Neural cell (in vitro differentiated cells): ENCODE results near the gene SH3RF3. TPM values are rescaled to one million over a fixed set of nuclear protein-coding genes. Genes with fewer than 3 reads are reported as not detected.

Source experiments
- H2AFZ ChIP-seq: fragments of 200-600, 300-800 bp; sonication (generic), shearing (Covaris generic); 2 replicates; pipeline ENCODE4 v1.6.0; 2014; ENCODE audit warnings: low read depth, mild to moderate bottlenecking, antibody characterized with exemption, low read length, moderate library complexity
- H3F3A ChIP-seq: fragments of 200-600 bp; shearing (Covaris generic); 2 replicates; pipeline ENCODE4 v1.6.1; 2016; ENCODE audit warnings: mild to moderate bottlenecking, moderate library complexity, mixed read lengths, antibody characterized with exemption, low read length; ENCODE audit not compliant: insufficient read depth, poor library complexity, severe bottlenecking
- H3K27ac ChIP-seq: fragments of 200-600, 300-800 bp; sonication (generic), shearing (Covaris generic); 2 replicates; pipeline ENCODE4 v1.5.1; 2014; ENCODE audit warnings: mild to moderate bottlenecking, low read length, moderate library complexity
- H3K27me3 ChIP-seq: fragments of 300-800, 200-600 bp; sonication (generic), shearing (Covaris generic); 2 replicates; pipeline ENCODE4 v1.6.0; 2014; ENCODE audit warnings: mild to moderate bottlenecking, low read depth, low read length, moderate library complexity; ENCODE audit not compliant: insufficient read depth
- H3K36me3 ChIP-seq: fragments of 300-800, 200-600 bp; sonication (generic), shearing (Covaris generic); 2 replicates; pipeline ENCODE4 v1.5.1; 2014; ENCODE audit warnings: mild to moderate bottlenecking, antibody characterized with exemption, low read length, moderate library complexity; ENCODE audit not compliant: insufficient read depth
- H3K4me2 ChIP-seq: fragments of 300-800, 200-600 bp; sonication (generic), shearing (Covaris generic); 2 replicates; pipeline ENCODE4 v1.6.0; 2014; ENCODE audit warnings: mild to moderate bottlenecking, low read length
- H3K4me3 ChIP-seq: fragments of 300-800, 200-600 bp; sonication (generic), shearing (Covaris generic); 2 replicates; pipeline ENCODE4 v1.5.1; 2014; ENCODE audit warnings: mild to moderate bottlenecking, low read length, moderate library complexity
- H3K79me2 ChIP-seq: fragments of 200-600 bp; shearing (Covaris generic); replicated peaks from 2 replicates; pipeline ENCODE4 v1.6.0; 2014; ENCODE audit warnings: mild to moderate bottlenecking, low read length, moderate library complexity; ENCODE audit not compliant: insufficient read depth
- H3K9ac ChIP-seq: fragments of 300-800, 200-600 bp; sonication (generic), shearing (Covaris generic); 2 replicates; pipeline ENCODE4 v1.6.1; 2016; ENCODE audit warnings: mild to moderate bottlenecking, low read length, mixed read lengths
- H3K9me2 ChIP-seq: fragments of 200-600 bp; shearing (Covaris generic); 2 replicates; pipeline ENCODE4 v1.6.1; 2016; ENCODE audit warnings: mild to moderate bottlenecking, low read length, mixed read lengths; ENCODE audit not compliant: insufficient read depth
- H3K9me3 ChIP-seq: fragments of 200-600, 300-800 bp; sonication (generic), shearing (Covaris generic); 2 replicates; pipeline ENCODE4 v1.6.1; 2016; ENCODE audit warnings: mild to moderate bottlenecking, mixed run types, low read length, moderate library complexity, mixed read lengths
- H4K20me1 ChIP-seq: fragments of 200-600 bp; shearing (Covaris generic); 2 replicates; pipeline ENCODE4 v1.6.1; 2016; ENCODE audit warnings: mild to moderate bottlenecking, mixed run types; ENCODE audit not compliant: insufficient read depth
- EP300 ChIP-seq: fragments of 450-650 bp; conservative IDR thresholded peaks from 2 replicates; pipeline ENCODE4 v1.6.1; 2014; ENCODE audit warnings: antibody characterized with exemption, mild to moderate bottlenecking, moderate library complexity; ENCODE audit not compliant: poor library complexity, severe bottlenecking
- EZH2 ChIP-seq: fragments of 200-600, 300-800 bp; shearing (Covaris generic), sonication (generic); IDR thresholded peaks from 2 replicates; pipeline ENCODE4 v1.6.1; 2014; ENCODE audit warnings: antibody characterized with exemption, low read length, borderline replicate concordance, mild to moderate bottlenecking; ENCODE audit not compliant: insufficient read depth, poor library complexity, severe bottlenecking
- MXI1 ChIP-seq: fragments of 450-650 bp; conservative IDR thresholded peaks from 2 replicates; pipeline ENCODE4 v1.6.1; 2014; ENCODE audit warnings: antibody characterized with exemption, mild to moderate bottlenecking; ENCODE audit not compliant: poor library complexity, severe bottlenecking
- POLR2AphosphoS5 ChIP-seq: IDR thresholded peaks from 2 replicates; pipeline ENCODE4 v1.6.1; 2012
- RAD21 ChIP-seq: fragments of 450-650 bp; conservative IDR thresholded peaks from 2 replicates; pipeline ENCODE4 v1.6.1; 2014; ENCODE audit warnings: antibody characterized with exemption, mild to moderate bottlenecking, moderate library complexity
- SMC3 ChIP-seq: fragments of 450-650 bp; conservative IDR thresholded peaks from 2 replicates; pipeline ENCODE4 v1.6.1; 2014; ENCODE audit warnings: antibody characterized with exemption, mild to moderate bottlenecking, moderate library complexity; ENCODE audit not compliant: poor library complexity
- TAF1 ChIP-seq: IDR thresholded peaks from 2 replicates; pipeline ENCODE4 v1.6.1; 2012; ENCODE audit warnings: low read depth
- polyA plus RNA-seq: library from polyadenylated mRNA; depleted of rRNA; stranded (reverse); fragments of >200 nt; gene quantifications from 2 replicates; pipeline ENCODE4 v1.2.3, GENCODE V29; 2014
- TF ChIP-seq, protein P1 (sequence below): IDR thresholded peaks from 2 replicates; pipeline ENCODE4 v1.6.1; 2012; ENCODE audit warnings: borderline replicate concordance
- TF ChIP-seq, protein P2 (sequence below): fragments of 450-650 bp; IDR thresholded peaks from 2 replicates; pipeline ENCODE4 v1.5.1; 2014; ENCODE audit warnings: antibody characterized with exemption, mild to moderate bottlenecking, moderate library complexity; ENCODE audit not compliant: poor library complexity, severe bottlenecking

The SH3RF3 gene
- polyA plus RNA-seq, 1 donor from 2014 or later = 0.53 TPM

DNA sequence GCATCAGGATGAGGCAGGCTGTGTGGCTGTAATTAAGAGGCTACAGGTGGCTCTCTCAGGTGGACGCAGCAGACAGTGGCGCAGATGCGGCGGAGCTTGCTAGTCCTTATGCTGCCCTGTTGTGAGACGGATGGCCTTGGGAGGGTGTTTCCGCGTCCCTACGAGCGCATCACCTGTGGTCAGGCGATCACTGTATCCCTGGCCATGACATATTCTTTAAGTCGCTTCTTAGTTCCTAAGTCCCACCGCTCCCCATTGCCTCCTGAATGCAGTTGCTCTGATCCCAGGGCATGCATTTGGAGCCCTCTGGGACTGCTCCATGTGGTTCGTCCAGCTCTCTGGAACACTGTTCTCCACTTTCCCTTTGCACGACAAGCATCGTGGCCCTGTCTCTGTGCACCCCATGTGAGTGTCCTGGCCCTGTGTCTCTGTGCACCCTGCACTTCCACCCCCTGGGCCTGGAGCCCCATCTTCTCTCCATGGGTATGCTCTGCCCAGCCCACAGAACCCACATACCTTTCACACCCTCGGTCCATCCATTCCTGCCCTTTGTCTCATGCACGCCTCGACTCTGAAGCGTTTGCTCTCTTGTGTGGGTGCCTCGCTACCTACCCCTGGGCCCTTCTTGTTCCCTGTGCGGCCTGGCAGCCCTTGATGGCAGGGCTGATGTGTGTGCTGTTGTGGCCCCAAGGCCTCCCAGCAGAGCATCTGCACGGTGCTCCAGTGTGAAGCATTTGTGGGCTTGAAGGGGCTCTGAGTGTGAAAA, 74.4 kb downstream of the SH3RF3 start:
- no peak overlapping the region for H3K4me3 ChIP-seq
- H3K27me3 ChIP-seq = no peaks in the 10 kb centered on the region
- no peaks in the 10 kb centered on the region for H3K9me3 ChIP-seq
- no peak overlapping the region for H3K27ac ChIP-seq
- no peaks in the 10 kb centered on the region for H4K20me1 ChIP-seq
- H3K36me3 ChIP-seq = no peaks in the 10 kb centered on the region
- TF ChIP-seq MXI1 (no peak), POLR2AphosphoS5 (no peak), TAF1 (no peak), EP300 (no peak), SMC3 (no peak), EZH2 (no peak), RAD21 (no peak)
- TF ChIP-seq, protein P1, sequence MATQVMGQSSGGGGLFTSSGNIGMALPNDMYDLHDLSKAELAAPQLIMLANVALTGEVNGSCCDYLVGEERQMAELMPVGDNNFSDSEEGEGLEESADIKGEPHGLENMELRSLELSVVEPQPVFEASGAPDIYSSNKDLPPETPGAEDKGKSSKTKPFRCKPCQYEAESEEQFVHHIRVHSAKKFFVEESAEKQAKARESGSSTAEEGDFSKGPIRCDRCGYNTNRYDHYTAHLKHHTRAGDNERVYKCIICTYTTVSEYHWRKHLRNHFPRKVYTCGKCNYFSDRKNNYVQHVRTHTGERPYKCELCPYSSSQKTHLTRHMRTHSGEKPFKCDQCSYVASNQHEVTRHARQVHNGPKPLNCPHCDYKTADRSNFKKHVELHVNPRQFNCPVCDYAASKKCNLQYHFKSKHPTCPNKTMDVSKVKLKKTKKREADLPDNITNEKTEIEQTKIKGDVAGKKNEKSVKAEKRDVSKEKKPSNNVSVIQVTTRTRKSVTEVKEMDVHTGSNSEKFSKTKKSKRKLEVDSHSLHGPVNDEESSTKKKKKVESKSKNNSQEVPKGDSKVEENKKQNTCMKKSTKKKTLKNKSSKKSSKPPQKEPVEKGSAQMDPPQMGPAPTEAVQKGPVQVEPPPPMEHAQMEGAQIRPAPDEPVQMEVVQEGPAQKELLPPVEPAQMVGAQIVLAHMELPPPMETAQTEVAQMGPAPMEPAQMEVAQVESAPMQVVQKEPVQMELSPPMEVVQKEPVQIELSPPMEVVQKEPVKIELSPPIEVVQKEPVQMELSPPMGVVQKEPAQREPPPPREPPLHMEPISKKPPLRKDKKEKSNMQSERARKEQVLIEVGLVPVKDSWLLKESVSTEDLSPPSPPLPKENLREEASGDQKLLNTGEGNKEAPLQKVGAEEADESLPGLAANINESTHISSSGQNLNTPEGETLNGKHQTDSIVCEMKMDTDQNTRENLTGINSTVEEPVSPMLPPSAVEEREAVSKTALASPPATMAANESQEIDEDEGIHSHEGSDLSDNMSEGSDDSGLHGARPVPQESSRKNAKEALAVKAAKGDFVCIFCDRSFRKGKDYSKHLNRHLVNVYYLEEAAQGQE = no peak
- TF ChIP-seq, protein P2, sequence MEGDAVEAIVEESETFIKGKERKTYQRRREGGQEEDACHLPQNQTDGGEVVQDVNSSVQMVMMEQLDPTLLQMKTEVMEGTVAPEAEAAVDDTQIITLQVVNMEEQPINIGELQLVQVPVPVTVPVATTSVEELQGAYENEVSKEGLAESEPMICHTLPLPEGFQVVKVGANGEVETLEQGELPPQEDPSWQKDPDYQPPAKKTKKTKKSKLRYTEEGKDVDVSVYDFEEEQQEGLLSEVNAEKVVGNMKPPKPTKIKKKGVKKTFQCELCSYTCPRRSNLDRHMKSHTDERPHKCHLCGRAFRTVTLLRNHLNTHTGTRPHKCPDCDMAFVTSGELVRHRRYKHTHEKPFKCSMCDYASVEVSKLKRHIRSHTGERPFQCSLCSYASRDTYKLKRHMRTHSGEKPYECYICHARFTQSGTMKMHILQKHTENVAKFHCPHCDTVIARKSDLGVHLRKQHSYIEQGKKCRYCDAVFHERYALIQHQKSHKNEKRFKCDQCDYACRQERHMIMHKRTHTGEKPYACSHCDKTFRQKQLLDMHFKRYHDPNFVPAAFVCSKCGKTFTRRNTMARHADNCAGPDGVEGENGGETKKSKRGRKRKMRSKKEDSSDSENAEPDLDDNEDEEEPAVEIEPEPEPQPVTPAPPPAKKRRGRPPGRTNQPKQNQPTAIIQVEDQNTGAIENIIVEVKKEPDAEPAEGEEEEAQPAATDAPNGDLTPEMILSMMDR = no peak
- no peaks in the 10 kb centered on the region for H3K79me2 ChIP-seq
- no peak overlapping the region for H3K9ac ChIP-seq
- no peak overlapping the region for H3K4me2 ChIP-seq
- no peaks in the 10 kb centered on the region for H3F3A ChIP-seq
- H3K9me2 ChIP-seq = no peaks in the 10 kb centered on the region
- no peak overlapping the region for H2AFZ ChIP-seq

DNA sequence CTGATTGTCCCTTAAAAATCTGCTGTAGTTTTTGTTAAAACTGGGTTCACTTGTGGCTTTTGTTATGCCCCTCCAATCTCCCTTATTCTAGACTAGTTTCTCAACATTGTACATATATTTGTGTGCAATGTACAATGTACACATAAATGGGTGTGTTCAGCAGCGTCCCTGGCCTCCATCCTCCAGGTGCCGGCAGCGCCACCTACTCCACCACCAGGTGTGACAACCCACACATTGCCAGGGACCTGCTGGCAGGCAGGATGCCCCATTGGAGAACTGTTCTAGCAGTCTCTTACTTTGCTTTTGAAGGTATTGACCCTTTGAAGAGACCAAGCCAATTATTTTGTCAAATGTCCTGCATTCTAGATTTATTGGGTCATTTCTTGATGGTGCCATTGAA, 75.4 kb downstream of the SH3RF3 start:
- H3F3A ChIP-seq = no peaks in the 10 kb centered on the region

More for the DNA sequence above, 75.4 kb downstream of the SH3RF3 start:
- H3K9ac ChIP-seq = no peak overlapping the region
- no peaks in the 10 kb centered on the region for H3K79me2 ChIP-seq
- H3K36me3 ChIP-seq = no peaks in the 10 kb centered on the region
- no peak overlapping the region for H2AFZ ChIP-seq
- H3K9me3 ChIP-seq = no peaks in the 10 kb centered on the region
- no peak overlapping the region for H3K4me3 ChIP-seq
- no peaks in the 10 kb centered on the region for H3K9me2 ChIP-seq
- no peak overlapping the region for H3K27ac ChIP-seq
- no peaks in the 10 kb centered on the region for H4K20me1 ChIP-seq
- no peaks in the 10 kb centered on the region for H3K27me3 ChIP-seq
- TF ChIP-seq EP300 (no peak), TAF1 (no peak), POLR2AphosphoS5 (no peak)
- TF ChIP-seq, protein P1 = no peak
- no peak overlapping the region for H3K4me2 ChIP-seq
